SK-N-SH treated with all-trans-retinoic acid at 6 μM for 48 hours (cell line): ENCODE results near the gene CUL7.

ENCODE experiments used
- GLIS3 ChIP-seq: fragments of 250-450 bp; sonication (Bioruptor Pico); IDR thresholded peaks from 2 replicates; pipeline ENCODE4 v1.5.0; 2020; ENCODE audit warnings: mild to moderate bottlenecking, moderate library complexity
- ISL1 ChIP-seq: fragments of 250-450 bp; sonication (Bioruptor Pico); IDR thresholded peaks from 2 replicates; pipeline ENCODE4 v2.1.2; 2022; ENCODE audit warnings: mild to moderate bottlenecking, moderate library complexity
- RARB ChIP-seq: fragments of 250-450 bp; sonication (Bioruptor Pico); IDR thresholded peaks from 2 replicates; pipeline ENCODE4 v1.8.0; 2021; ENCODE audit warnings: mild to moderate bottlenecking, moderate library complexity
- ZNF565 ChIP-seq: fragments of 450-650 bp; formaldehyde crosslinking; conservative IDR thresholded peaks from 2 replicates; pipeline ENCODE4 v1.5.0; 2020; ENCODE audit warnings: low read depth, mild to moderate bottlenecking, moderate library complexity

DNA sequence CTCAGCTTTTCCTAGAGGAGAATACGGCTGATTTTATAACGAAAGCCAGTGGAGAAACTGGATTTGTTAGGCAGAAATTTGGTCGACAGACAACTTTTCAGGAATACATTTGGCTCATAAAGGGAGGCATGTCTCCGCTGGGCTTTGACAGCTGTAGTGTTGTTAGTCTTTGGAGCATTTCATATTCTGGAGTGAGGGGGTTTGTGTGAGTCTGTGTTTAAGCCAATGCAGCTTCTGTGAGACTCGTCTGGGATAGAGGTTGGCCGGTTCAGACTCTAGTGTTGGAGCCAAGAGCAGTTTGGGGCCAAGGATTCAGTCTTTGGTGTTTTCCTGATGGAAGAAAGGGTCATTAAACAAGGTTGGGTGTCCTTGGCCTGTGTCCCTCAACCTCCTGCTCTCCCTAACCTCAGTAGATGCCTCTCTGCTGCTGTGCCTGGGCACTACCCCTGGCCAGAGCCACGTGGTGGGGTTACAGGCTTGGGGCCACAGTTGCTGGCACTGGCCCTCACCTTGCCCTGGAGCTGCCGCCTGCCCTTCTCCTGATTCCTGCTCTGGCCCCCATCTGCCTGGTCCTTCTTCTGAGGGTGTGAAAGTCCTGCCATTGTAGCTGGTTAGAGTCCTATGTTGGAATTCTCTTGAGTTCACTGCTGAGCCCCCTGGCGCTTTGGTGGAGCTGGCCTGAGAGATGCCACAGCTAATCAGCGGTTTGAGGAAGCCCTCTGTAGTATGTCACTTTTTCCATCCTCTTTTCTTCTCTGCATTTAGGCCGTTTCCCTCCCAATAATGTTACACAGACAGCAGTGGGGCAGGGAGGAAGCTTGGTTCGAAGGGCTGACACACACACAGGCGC lies 29.4 kb upstream of the CUL7 start:
- TF ChIP-seq GLIS3 (CRISPR knock-in tag) = no peak
- TF ChIP-seq ZNF565 (CRISPR knock-in tag) = no peak
- no peak for TF ChIP-seq ISL1 (CRISPR knock-in tag)
- no peak for TF ChIP-seq RARB (CRISPR knock-in tag)
